Mesenchymal stem cell (in vitro differentiated cells and primary cell): ENCODE measurements around the gene SLX1A.
"Not testable (repeated sequence)": the region's sequence is repeated elsewhere in the genome, so short reads cannot be mapped to it uniquely, and the experiment has no call there.

Source experiments
- DNase-seq: peaks from one replicate; pipeline ENCODE4 v3.0.0-alpha.2; 2013
- H2AFZ ChIP-seq: one replicate; pipeline ENCODE4 v1.6.1; 2013; ENCODE audit warnings: low read depth, mild to moderate bottlenecking, control low read depth, inconsistent platforms, low read length, moderate library complexity
- H2AK5ac ChIP-seq: 2 replicates; pipeline ENCODE4 v1.6.1; 2013; ENCODE audit warnings: low read length, moderate library complexity, mild to moderate bottlenecking, inconsistent platforms; ENCODE audit not compliant: severe bottlenecking
- H2BK120ac ChIP-seq: one replicate; pipeline ENCODE4 v1.6.1; 2013; ENCODE audit warnings: low read depth, mild to moderate bottlenecking, inconsistent platforms, low read length, moderate library complexity
- H2BK12ac ChIP-seq, 2 experiments: one replicate each; pipeline ENCODE4 v1.6.1; 2013; ENCODE audit warnings: inconsistent platforms in 2 of 2, low read length in 2 of 2, mild to moderate bottlenecking in 2 of 2, moderate library complexity in 2 of 2, control low read depth in 1 of 2
- H2BK15ac ChIP-seq: one replicate; pipeline ENCODE4 v1.6.1; 2013; ENCODE audit warnings: mild to moderate bottlenecking, low read depth, inconsistent platforms; ENCODE audit not compliant: poor library complexity, severe bottlenecking
- H2BK5ac ChIP-seq: 2 replicates; pipeline ENCODE4 v1.6.1; 2013; ENCODE audit warnings: low read depth, mild to moderate bottlenecking, low read length, control low read depth, inconsistent platforms; ENCODE audit not compliant: poor library complexity, severe bottlenecking
- H3K14ac ChIP-seq, 2 experiments: one replicate each; pipeline ENCODE4 v1.6.1; 2013; ENCODE audit warnings: inconsistent platforms in 2 of 2, low read length in 2 of 2, control low read depth in 1 of 2, mild to moderate bottlenecking in 1 of 2, moderate library complexity in 1 of 2
- H3K18ac ChIP-seq, 2 experiments: one replicate each; pipeline ENCODE4 v1.6.1; 2013; ENCODE audit warnings: inconsistent platforms in 2 of 2, low read length in 2 of 2, control low read depth in 1 of 2, low read depth in 1 of 2, mild to moderate bottlenecking in 1 of 2
- H3K23ac ChIP-seq, 2 experiments: one replicate each; pipeline ENCODE4 v1.6.1; 2013; ENCODE audit warnings: inconsistent platforms in 2 of 2, low read length in 2 of 2, mild to moderate bottlenecking in 2 of 2, moderate library complexity in 2 of 2, control low read depth in 1 of 2
- H3K27ac ChIP-seq: 2 replicates; pipeline ENCODE4 v1.5.1; 2013; ENCODE audit warnings: mild to moderate bottlenecking, moderate library complexity, low read length, control low read depth, inconsistent platforms; ENCODE audit not compliant: poor library complexity, severe bottlenecking
- H3K27me3 ChIP-seq, 2 experiments: 2 replicates each; pipeline versions ENCODE4 v1.6.1 to v1.7.0; 2013; ENCODE audit warnings: low read length in 2 of 2, mild to moderate bottlenecking in 2 of 2, moderate library complexity in 2 of 2, control low read depth in 1 of 2, inconsistent platforms in 1 of 2; ENCODE audit not compliant: control insufficient read depth in 1 of 2, insufficient read depth in 1 of 2
- H3K36me3 ChIP-seq, 2 experiments: 2 replicates each; pipeline versions ENCODE4 v1.6.1 to v1.7.0; 2013; ENCODE audit warnings: low read length in 2 of 2, control low read depth in 1 of 2, inconsistent platforms in 1 of 2, low read depth in 1 of 2, mild to moderate bottlenecking in 1 of 2; ENCODE audit not compliant: insufficient read depth in 2 of 2, control insufficient read depth in 1 of 2
- H3K4ac ChIP-seq, 2 experiments: one replicate each; pipeline ENCODE4 v1.6.1; 2013; ENCODE audit warnings: inconsistent platforms in 2 of 2, low read length in 2 of 2, mild to moderate bottlenecking in 2 of 2, moderate library complexity in 2 of 2, control low read depth in 1 of 2, low read depth in 1 of 2
- H3K4me1 ChIP-seq: 2 replicates; pipeline ENCODE4 v1.6.1; 2013; ENCODE audit warnings: low read depth, low read length, control low read depth; ENCODE audit not compliant: control insufficient read depth, insufficient read depth
- H3K4me2 ChIP-seq: 2 replicates; pipeline ENCODE4 v1.6.1; 2013; ENCODE audit warnings: low read length, mild to moderate bottlenecking, inconsistent platforms; ENCODE audit not compliant: poor library complexity, severe bottlenecking
- H3K4me3 ChIP-seq, 2 experiments: 2 replicates each; pipeline versions ENCODE4 v1.5.1 to v1.7.0; 2013; ENCODE audit warnings: low read length in 2 of 2, mild to moderate bottlenecking in 2 of 2, control low read depth in 1 of 2, low read depth in 1 of 2; ENCODE audit not compliant: insufficient read depth in 1 of 2
- H3K79me1 ChIP-seq: replicated peaks from 2 replicates; pipeline ENCODE4 v1.6.1; 2013; ENCODE audit warnings: mild to moderate bottlenecking, control low read depth, low read length, inconsistent platforms; ENCODE audit not compliant: poor library complexity, severe bottlenecking
- H3K9ac ChIP-seq: 2 replicates; pipeline ENCODE4 v1.7.0; 2013; ENCODE audit warnings: mild to moderate bottlenecking, low read length, moderate library complexity
- H3K9me3 ChIP-seq: 2 replicates; pipeline ENCODE4 v1.7.0; 2013; ENCODE audit warnings: mild to moderate bottlenecking, low read length; ENCODE audit not compliant: control insufficient read depth
- H4K8ac ChIP-seq: one replicate; pipeline ENCODE4 v1.6.1; 2013; ENCODE audit warnings: inconsistent platforms, mild to moderate bottlenecking, low read length, moderate library complexity
- H4K91ac ChIP-seq: one replicate; pipeline ENCODE4 v1.6.1; 2013; ENCODE audit warnings: mild to moderate bottlenecking, low read length, inconsistent platforms
- WGBS: methylation state at CpG from one replicate; pipeline ENCODE4 v1.1.7; 2013; ENCODE audit warnings: mixed read lengths; 5-methylcytosine and 5-hydroxymethylcytosine counted together

Gene SLX1A

DNA sequence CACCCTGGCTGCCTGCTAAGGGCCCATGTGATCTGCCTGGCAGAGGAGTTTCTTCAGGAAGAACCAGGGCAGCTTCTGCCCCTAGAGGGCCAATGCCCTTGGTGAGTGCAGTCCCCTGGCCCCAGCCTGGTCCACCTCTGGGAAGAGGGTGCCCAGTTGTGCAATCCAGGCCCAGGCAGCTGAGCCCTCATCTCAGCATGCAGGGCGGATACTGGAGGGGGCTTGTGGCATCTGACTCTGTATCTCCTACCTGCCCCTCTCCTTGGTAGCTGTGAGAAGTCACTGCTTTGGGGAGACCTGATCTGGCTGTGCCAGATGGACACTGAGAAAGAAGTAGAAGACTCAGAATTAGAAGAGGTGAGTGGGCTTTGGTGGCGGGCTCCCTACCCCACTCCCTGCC lies 3.3 kb downstream of the SLX1A start:
- no CpG with 5 or more reads among the region's 2 CpGs for WGBS
- not testable (repeated sequence) for H3K23ac ChIP-seq, H3K4me2 ChIP-seq, H2AFZ ChIP-seq, H3K14ac ChIP-seq, H3K27ac ChIP-seq, H3K4me1 ChIP-seq, H3K36me3 ChIP-seq, H2BK5ac ChIP-seq, H3K18ac ChIP-seq, H2BK15ac ChIP-seq, DNase-seq, H3K27me3 ChIP-seq, H3K9me3 ChIP-seq, H3K79me1 ChIP-seq, H3K4ac ChIP-seq, H3K4me3 ChIP-seq, H2AK5ac ChIP-seq, H4K91ac ChIP-seq, H2BK120ac ChIP-seq, H2BK12ac ChIP-seq, H3K9ac ChIP-seq, H4K8ac ChIP-seq

DNA sequence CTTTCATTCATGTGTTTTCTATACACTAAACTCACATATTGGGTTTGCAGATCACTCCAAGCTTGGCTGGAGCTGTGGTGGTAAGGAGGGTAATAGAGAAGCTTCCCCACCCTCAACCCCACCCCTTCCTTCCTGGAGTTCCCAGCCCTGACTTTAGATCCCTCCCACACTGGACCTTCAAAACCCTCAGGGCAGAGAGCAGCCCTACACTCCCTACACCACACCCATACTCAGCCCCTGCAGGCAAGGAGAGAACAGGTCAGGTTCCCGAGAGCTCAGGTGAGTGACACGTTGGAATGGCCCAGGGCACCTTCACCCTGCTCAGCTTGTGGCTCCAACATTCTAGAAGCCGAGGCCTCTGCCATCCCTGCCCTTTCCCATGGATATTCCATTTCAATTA lies 5.4 kb downstream of the SLX1A start, which contains the start of gene SULT1A3:
Gene SULT1A3 (plus strand): TSS at position 207 of the 400 bp plus-strand sequence. CDS start 1,474 bp downstream, outside the sequence.
- not testable (repeated sequence) for H4K8ac ChIP-seq, H3K4ac ChIP-seq, H3K4me2 ChIP-seq, H3K27me3 ChIP-seq, H3K14ac ChIP-seq, H3K9me3 ChIP-seq, H3K18ac ChIP-seq, H2BK15ac ChIP-seq, H3K79me1 ChIP-seq, H2BK12ac ChIP-seq, DNase-seq, H2AFZ ChIP-seq, H3K23ac ChIP-seq, H3K9ac ChIP-seq, H3K4me1 ChIP-seq, H4K91ac ChIP-seq, H2BK120ac ChIP-seq, H2BK5ac ChIP-seq, H3K36me3 ChIP-seq, H3K4me3 ChIP-seq, H3K27ac ChIP-seq, H2AK5ac ChIP-seq
- WGBS = no CpG with 5 or more reads among the region's 3 CpGs

DNA sequence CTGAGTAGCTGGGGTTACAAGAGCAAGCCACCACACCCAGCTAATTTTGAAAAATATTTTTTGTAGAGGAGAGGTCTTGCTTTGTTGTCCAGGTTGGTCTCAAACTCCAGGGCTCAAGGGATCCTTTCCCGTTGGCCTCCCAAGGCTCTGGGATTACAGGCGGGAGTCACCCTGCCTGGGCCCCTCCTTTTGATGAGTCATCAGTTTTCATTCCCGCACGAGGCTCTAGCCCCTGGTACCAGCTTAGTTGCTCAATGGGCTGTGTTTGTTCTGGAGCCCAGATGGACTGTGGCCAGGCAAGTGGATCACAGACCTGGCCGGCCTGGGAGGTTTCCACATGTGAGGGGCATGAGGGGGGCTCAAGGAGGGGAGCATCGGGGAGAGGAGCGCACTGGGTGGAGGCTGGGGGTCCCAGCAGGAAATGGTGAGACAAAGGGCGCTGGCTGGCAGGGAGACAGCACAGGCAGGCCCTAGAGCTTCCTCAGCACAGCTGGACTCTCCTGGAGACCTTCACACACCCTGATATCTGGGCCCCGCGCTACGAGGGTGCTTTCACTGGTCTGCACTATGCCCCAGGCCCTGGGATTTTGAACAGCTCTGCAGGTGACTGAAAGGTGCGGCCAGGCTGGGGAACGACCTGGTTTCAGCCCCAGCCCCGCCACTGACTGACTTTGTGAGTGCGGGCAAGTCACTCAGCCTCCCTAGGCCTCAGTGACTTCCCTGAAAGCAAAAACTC lies 6.1 kb downstream of the SLX1A start:
- WGBS = no CpG with 5 or more reads among the region's 15 CpGs
- not testable (repeated sequence) for H2BK15ac ChIP-seq, H4K8ac ChIP-seq, H3K4ac ChIP-seq, H2BK120ac ChIP-seq, H3K4me2 ChIP-seq, H3K14ac ChIP-seq, H3K27ac ChIP-seq, H3K23ac ChIP-seq, H4K91ac ChIP-seq, H2BK12ac ChIP-seq, H3K9ac ChIP-seq, H3K27me3 ChIP-seq, H3K4me1 ChIP-seq, H2AK5ac ChIP-seq, H3K18ac ChIP-seq, H2BK5ac ChIP-seq, H2AFZ ChIP-seq, H3K79me1 ChIP-seq, H3K36me3 ChIP-seq, H3K4me3 ChIP-seq, DNase-seq, H3K9me3 ChIP-seq

DNA sequence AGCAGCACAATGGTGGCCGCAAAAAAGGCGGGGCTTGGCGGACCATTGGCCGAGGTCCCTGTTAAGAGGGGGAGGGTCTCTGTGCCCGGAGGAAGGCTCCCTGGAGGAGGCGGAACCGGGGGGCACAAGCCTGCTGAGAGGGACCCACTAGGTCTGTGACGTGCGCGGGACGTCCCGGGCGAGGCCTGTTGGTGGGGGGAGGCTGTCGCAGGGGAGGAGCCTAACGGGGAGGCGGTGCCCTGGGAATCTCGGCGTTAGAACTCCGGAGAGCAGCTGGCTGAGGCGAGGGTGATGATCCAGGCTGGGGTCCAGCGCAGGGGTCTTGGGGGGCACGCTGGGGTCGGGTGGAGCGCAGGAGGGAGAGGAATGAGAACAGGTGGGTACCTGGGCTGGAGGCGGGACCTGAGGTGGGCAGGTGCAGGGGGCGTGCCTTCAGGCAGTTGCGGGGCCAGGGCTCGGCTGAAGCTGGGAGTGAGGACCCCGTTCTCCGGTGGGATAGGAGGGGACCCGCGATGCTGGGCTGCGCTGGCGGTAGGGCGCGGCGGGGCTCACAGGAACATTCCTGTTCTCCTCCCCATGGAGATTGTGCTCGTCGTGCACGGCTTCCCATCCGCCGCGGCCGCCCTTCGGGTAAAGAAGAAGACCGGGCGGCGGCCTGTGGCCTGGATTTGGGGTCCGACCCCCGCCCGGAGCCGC lies 12.0 kb downstream of the SLX1A start:
- Histone ChIP-seq H3K4me2 (peak overlapping the region; percentile 78), H3K4me3 (peak overlapping the region; percentile 62 to 71), H2AFZ (peak overlapping the region; percentile 42)
- not testable (repeated sequence) for H2AK5ac ChIP-seq, H3K27ac ChIP-seq, H3K4ac ChIP-seq, H4K8ac ChIP-seq, H2BK15ac ChIP-seq, H3K9me3 ChIP-seq, H3K18ac ChIP-seq, H4K91ac ChIP-seq, H3K14ac ChIP-seq, DNase-seq, H2BK12ac ChIP-seq, H3K4me1 ChIP-seq, H3K9ac ChIP-seq, H2BK120ac ChIP-seq, H3K79me1 ChIP-seq, H2BK5ac ChIP-seq, H3K27me3 ChIP-seq, H3K36me3 ChIP-seq, H3K23ac ChIP-seq
- WGBS = no CpG with 5 or more reads among the region's 52 CpGs
